22Rv1 (cell line): ENCODE results near the gene HOXD12.

Experiments used
- ZFX ChIP-seq: fragments of 450-650 bp; IDR thresholded peaks from 2 replicates; pipeline ENCODE4 v1.6.1; 2017; ENCODE audit warnings: antibody characterized with exemption, borderline replicate concordance
- TF ChIP-seq, protein P1 (sequence below): fragments of 450-650 bp; IDR thresholded peaks from 2 replicates; pipeline ENCODE4 v1.5.1; 2017; ENCODE audit warnings: mild to moderate bottlenecking

DNA sequence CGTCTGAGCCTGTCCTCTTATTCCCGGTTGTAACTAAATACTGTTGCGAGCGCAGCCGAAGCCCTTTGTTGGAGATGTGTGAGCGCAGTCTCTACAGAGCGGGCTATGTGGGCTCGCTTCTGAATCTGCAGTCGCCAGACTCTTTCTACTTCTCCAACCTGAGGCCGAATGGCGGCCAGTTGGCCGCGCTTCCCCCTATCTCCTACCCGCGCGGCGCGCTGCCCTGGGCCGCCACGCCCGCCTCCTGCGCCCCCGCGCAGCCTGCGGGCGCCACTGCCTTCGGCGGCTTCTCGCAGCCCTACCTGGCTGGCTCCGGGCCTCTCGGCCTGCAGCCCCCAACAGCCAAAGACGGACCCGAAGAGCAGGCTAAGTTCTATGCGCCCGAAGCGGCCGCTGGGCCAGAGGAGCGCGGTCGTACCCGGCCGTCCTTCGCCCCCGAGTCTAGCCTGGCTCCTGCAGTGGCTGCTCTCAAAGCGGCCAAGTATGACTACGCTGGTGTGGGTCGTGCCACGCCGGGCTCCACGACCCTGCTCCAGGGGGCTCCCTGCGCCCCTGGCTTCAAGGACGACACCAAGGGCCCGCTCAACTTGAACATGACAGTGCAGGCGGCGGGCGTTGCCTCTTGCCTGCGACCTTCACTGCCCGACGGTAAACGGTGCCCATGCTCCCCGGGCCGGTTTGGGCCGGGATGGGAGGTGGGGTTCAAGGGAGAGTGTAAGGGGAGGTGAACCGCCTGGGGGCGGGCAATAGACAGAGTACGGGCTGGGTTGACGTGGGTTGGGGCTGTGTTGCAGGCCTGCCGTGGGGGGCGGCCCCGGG, at the start of gene HOXD12:
- TF ChIP-seq, protein P1, sequence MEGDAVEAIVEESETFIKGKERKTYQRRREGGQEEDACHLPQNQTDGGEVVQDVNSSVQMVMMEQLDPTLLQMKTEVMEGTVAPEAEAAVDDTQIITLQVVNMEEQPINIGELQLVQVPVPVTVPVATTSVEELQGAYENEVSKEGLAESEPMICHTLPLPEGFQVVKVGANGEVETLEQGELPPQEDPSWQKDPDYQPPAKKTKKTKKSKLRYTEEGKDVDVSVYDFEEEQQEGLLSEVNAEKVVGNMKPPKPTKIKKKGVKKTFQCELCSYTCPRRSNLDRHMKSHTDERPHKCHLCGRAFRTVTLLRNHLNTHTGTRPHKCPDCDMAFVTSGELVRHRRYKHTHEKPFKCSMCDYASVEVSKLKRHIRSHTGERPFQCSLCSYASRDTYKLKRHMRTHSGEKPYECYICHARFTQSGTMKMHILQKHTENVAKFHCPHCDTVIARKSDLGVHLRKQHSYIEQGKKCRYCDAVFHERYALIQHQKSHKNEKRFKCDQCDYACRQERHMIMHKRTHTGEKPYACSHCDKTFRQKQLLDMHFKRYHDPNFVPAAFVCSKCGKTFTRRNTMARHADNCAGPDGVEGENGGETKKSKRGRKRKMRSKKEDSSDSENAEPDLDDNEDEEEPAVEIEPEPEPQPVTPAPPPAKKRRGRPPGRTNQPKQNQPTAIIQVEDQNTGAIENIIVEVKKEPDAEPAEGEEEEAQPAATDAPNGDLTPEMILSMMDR: no peak
- TF ChIP-seq ZFX: no peak
